HFF-Myc (cell line): Measurements from ENCODE around the gene IL34.

Source experiments
- DNase-seq: peaks from one replicate; pipeline ENCODE4 v3.0.0-alpha.2; 2011; ENCODE audit warnings: low read depth; ENCODE audit errors: extremely low read depth
- H3K4me3 ChIP-seq: replicated peaks from 2 replicates; pipeline ENCODE4 v1.5.1; 2011; ENCODE audit warnings: low read depth, mild to moderate bottlenecking, control low read depth, low read length
- TF ChIP-seq, protein P1 (sequence below): IDR thresholded peaks from 2 replicates; pipeline ENCODE4 v1.5.1; 2012; ENCODE audit warnings: mild to moderate bottlenecking, low read depth, low read length, control low read depth; ENCODE audit errors: missing control alignments

The IL34 gene

DNA sequence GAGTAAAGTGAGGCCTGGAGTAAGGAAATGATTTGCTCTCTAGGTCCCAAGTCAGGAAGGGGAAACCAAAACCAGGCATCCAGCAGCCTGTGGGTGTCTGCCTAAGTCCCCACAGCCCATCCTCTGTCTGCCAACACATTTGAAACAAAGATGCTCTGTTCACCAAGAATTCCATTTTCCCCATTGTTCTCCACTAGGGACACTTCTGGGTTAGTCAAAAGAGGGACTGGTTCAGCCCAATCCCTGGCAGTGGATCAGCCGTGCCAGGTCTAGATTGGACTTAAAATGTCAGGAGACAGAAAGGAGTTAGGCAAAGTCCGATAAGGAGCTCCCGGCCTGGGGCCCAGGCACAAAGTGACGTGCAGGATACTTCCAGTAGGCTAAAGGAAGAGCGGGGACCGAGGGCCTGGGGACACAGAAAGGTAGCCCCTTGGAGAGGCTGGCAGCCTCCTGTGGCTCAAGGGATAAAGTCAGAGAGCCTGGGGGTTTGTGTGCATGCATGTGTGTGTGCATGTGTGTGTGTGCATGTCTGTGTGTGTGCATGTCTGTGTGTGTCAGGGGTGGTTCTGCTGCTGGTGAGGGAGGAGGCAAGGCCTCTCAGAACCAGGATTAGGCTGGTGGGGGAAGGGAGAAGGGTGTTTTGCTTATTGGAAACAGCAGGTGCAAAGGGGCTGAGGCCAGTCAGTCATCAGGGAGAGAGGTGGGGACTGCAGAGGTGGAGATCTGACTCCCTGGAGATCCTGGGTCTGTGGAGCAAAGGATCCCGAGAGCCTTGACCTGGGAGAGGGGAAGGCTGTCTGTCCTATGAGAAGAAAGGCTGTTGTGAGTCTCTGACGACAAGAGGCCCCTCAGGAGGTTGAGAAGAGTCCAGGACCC is 41.7 kb upstream of the IL34 start:
- no peak overlapping the region for H3K4me3 ChIP-seq
- no peak for DNase-seq
- TF ChIP-seq, protein P1, sequence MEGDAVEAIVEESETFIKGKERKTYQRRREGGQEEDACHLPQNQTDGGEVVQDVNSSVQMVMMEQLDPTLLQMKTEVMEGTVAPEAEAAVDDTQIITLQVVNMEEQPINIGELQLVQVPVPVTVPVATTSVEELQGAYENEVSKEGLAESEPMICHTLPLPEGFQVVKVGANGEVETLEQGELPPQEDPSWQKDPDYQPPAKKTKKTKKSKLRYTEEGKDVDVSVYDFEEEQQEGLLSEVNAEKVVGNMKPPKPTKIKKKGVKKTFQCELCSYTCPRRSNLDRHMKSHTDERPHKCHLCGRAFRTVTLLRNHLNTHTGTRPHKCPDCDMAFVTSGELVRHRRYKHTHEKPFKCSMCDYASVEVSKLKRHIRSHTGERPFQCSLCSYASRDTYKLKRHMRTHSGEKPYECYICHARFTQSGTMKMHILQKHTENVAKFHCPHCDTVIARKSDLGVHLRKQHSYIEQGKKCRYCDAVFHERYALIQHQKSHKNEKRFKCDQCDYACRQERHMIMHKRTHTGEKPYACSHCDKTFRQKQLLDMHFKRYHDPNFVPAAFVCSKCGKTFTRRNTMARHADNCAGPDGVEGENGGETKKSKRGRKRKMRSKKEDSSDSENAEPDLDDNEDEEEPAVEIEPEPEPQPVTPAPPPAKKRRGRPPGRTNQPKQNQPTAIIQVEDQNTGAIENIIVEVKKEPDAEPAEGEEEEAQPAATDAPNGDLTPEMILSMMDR = no peak

DNA sequence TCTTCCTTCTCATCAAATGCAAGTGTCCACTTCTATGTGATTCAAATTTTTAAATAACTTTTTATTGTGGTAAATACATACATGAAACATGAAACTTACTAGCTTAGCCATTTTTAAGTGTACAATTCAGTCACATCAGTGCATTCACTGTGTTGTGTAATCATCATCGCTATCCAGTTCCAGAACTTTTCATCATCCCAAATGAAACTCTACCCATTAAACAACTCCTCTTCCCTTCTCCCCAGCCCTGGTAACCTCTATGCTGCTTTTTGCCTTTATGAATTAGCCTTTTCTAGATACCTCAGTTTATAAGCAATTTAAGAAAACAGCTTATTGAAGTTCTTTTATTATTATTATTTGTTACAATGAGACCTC is 41.1 kb upstream of the IL34 start:
- TF ChIP-seq, protein P1 = no peak
- H3K4me3 ChIP-seq = no peak overlapping the region
- no peak for DNase-seq

DNA sequence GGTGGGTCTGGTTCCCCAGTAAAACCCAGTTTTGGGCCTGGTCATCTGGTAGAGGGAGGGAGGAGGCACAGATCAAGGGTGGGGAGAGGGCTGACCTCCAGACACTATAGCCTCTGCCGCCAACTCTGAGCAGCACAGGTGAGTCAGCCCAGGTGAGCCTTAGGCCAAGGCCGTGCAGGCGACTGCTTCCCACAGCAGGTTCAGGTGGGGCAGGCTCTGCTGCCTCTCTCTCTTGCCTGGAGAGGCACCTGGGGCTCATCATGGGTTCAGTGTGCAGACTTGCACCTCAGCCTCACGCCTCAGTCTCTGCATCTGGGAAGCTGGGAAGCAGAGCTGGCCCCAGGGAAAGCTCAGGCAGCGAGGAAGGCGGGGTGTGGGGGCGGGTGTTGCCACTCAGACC is 37.8 kb upstream of the IL34 start:
- TF ChIP-seq, protein P1 = no peak
- no peak for DNase-seq
- no peak overlapping the region for H3K4me3 ChIP-seq

DNA sequence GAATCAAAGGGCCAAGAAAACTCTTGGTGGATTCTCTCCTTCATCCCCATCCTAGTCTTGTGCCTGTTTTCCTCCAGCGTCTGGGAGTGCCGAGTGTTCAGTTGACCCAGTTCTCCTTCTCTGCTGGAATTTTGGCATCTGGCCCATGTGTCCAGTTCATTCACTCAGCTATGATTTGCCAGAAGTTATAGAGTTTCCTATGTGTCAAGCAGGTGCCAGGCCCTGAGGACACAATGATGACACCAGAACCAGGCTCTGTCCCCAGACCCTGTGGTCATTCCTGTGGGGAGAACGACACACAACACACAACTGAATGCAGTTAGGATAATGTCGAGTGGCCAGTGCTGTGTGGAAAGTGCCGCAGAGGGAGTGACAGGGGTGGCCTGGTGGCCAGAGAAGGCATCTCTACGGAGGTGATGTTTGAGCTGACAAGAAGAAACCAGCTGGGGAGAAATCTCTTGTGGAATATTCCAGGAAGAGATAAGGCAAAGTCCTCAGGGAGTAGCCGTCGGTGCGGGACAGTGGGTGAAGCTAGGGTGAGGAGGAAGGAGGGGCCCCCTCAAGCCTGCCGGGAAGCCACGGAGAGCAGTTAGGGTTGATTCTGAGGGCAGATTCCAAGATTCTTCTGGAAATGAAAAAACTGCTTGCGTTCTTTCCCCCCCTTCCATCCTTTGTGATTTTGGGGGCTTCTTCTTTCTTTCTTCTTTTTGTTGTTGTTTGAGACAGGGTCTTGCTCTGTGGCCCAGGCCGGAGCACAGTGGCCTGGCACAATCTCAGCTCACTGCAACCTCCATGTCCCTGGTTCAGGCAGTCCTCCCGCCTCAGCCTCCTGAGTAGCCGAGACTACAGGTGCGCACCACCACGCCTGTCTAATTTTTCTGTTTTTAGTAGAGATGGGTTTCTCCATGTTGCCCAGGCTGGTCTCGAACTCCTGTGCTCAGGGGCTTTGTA is 35.8 kb upstream of the IL34 start:
- TF ChIP-seq, protein P1 = no peak
- no peak for DNase-seq
- no peak overlapping the region for H3K4me3 ChIP-seq

DNA sequence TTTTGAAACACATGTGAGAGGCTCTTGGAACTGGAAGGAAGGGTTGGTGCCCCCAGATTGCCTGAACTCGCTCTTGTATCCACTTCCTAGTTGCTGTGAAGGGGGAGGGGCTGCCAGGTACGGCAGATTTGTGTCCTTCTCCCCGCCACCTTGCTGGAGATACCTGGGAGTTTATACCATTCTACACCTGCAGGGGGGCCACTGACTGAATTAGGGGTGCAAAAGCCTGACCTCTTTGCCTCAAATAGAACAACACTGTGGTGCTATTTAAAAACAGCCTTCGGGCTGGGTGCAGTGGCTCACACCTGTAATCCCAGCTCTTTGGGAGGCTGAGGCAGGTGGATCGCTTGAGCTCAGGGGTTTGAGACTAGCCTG is 35.1 kb upstream of the IL34 start:
- H3K4me3 ChIP-seq = no peak overlapping the region
- TF ChIP-seq, protein P1 = no peak
- DNase-seq = no peak

DNA sequence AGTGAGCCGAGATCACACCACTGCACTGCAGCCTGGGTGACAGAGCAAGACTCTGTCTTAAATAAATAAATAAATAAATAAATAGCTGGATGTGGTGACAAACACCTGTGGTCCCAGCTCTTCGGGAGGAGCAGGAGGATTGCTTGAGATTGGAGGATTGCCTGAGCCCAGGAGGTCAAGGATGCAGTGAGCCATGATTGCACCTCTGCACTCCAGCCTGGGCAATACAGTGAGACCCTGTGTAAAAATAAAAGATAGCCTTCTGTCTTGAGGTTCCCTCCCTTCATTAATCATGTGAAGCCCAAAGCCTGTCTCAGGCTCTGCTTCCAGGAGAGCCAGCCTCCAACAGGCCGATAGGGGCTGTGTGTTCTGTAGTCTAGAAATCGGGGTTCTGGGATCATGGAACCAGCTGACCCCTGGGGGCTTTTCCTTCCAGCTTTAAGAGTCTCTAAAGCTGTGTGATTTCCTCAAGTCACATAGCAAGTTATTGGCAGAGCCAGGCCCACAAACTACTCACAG is 34.5 kb upstream of the IL34 start:
- no peak overlapping the region for H3K4me3 ChIP-seq
- DNase-seq = no peak
- TF ChIP-seq, protein P1 = no peak
